Central memory CD4-positive, alpha-beta T cell (primary cell): ENCODE data around the gene MAP6D1.
A peak's percentile ranks its signal among the peaks of the same experiment; 100 is the strongest.
"Not testable (repeated sequence)": the region's sequence is repeated elsewhere in the genome, so short reads cannot be mapped to it uniquely, and the experiment has no call there.

Experiments used
- DNase-seq: peaks from one replicate; pipeline ENCODE4 v3.0.0; 2022

The MAP6D1 gene

DNA sequence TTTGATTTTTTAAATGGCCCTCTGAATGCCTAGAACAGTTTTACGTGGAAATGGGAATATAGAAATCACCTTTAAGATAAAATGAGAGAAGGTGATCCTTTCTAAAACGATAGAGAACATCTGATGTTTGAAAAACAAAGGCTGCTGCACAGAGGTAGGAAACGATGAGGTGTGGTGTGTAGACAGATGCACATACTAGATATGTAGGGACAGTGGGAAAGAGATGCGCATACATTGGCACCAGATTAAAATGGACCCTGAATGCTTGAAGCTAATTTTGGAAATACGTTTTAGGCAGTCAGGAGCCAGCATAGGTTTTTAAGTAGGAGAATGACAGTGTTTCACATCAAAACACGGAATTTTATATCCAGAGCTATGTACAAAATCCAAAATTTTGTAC is 29.0 kb downstream of the MAP6D1 start:
- no peak for DNase-seq

DNA sequence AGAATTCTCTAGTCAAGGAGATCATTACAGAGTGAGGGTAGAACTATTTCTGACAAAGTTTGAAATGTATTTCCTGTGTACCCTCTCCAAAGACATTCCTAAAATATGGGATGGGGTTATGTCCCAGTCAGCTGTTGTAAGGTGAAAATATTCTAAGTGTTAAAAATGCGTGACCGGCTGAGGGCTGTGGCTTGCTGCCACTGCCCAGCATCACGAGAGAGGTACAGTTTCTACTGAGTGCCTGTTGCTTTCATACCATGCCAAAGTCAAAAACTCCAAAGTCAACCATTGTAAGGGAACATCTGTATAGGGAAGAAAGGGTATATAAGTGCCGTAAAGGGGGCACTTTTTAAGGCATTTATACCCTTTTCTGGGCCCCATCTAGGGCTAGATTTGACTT is 30.9 kb downstream of the MAP6D1 start:
- DNase-seq: no peak

DNA sequence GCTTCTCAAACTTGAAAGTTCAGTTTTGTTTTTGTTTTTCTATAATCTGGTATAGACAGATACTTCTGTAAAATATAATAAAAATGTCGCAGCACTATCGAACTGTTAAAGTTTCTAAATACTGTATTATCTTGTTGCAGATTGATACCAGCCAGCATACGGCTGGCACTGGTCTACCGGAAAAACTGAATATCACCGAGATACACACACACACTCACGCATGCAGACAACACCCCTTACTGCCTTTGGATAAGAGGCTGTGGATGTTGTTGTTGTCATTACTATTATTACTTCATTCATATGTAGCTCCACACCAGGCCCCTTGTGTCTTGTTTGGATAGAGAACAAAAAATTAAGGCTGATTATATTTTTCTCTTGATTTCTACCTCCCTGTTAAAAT is 32.4 kb downstream of the MAP6D1 start:
- DNase-seq: no peak

DNA sequence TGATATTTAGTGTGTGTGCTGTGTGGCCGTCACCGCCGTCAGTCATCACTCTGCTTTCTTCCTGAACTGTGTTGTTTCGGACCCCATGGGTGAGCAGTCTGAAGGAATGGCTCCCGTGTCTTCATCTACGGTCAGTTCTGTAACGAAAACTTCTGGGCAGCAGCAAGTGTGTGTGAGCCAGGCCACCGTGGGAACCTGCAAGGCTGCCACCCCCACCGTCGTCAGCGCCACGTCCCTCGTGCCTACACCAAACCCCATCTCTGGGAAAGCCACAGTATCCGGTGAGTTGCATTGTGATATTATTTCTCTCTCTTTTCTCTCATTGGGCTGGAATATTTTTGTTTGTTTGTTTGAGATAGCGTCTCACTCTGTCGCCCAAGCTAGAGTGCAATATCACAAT is 34.7 kb downstream of the MAP6D1 start:
- no peak for DNase-seq

DNA sequence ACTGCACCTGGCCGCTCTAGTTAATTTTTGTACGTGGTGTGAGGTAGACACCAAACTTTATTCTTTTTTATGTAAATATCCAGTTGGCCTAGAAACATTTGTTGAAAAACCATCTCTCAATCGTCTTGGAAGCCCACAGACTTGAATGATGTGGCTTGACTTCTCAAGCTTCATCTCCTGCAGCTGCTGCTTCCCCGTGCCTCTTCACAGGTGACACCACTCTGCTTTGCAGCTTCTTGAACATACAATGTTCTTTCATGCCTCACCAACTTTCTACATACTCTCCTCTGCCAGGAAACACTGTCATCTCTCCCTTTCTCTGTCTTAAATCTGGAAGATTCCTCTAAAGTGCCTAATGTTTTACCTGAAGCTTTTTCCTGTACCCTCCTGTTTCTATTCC is 35.6 kb downstream of the MAP6D1 start:
- no peak for DNase-seq

DNA sequence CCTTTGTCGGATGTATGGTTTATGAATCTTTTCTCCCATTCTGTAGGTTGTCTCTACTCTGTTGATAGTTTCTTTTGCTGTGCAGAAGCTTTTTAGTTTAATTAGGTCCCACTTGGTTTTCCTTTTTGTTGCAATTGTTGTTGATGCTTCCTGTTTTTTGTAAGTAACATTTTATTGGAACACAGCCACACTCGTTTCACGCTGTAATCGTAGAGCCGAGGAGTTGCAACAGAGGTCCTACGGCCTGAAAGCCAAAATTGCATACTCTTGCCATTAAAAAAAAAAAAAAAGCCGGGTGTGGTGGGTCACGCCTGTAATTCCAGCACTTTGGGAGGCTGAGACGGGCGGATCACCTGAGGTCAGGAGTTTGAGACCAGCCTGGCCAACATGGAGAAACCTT is 40.9 kb downstream of the MAP6D1 start:
- not testable (repeated sequence) for DNase-seq

DNA sequence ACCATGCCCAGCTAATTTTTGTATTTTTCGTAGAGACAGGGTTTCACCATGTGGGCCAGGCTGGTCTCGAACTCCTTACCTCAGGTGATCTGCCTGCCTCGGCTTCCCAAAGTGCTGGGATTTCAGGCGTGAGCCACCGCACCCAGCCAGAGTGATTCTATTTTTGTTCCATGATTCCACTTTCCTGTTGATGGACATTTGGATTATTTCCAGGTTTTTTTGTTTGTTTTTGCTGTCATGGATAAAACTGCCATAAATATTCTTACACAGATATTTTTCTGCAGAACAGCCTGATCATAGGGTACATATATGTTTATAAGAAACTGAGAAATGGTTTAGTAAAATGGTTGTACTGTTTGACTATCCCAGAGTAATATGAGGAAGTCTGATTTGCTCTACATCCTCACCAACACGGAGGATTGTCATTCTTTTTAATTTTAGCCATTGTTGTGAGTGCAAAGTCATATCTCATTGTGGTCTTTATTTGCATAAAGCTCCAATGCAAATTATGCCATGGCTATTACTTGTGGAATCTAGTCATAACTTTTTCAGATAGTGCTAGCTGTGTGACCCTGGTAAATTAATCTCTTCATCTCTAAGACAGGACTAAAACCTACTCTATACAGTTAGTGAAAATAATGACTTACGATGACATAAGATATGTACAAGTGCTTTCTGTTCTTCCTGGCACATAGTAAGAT is 42.7 kb downstream of the MAP6D1 start:
- DNase-seq: no peak

DNA sequence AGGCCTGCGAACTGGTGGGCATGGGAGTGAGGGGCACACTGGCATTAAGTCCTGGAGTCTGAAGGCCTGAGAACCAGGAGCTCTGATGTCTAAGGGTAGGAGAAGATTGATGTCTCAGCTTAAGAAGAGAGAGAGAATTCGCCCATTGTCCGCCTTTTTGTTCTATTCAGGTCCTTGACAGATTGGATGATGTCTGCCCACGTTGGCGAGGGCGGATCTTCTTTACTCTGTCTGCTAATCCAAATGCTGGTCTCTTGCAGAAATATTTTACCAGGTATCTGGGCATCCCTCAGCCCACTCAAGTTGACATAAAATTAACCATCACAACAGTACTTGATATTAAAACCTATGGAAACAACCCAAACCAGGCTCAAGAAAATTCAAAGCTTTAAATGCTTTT is 44.1 kb downstream of the MAP6D1 start:
- DNase-seq: no peak

DNA sequence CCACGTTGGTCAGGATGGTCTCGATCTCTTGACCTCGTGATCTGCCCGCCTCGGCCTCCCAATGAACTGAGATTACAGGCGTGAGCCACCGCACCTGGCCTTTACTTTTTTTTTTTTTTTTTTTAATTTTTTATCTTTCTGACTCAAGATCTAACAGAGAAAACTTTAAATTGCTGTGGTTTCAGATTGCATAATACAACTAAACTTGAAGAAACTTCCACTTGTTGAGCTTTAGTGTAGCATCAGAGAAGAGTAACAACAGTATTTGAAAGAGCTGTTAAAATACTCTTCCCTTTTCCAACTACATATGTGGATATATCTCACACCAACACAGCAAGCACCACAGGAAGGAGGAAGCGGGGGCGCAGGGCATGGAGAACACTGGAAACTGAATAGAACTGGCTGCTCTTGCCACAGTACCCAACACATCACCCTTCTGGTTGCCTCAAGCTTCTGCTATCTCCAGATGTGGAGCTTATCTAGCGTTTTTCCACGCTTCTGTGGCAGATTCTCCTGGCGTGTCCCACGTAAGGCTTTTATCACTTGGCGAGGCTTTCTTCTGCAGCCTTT is 45.4 kb downstream of the MAP6D1 start:
- no peak for DNase-seq

DNA sequence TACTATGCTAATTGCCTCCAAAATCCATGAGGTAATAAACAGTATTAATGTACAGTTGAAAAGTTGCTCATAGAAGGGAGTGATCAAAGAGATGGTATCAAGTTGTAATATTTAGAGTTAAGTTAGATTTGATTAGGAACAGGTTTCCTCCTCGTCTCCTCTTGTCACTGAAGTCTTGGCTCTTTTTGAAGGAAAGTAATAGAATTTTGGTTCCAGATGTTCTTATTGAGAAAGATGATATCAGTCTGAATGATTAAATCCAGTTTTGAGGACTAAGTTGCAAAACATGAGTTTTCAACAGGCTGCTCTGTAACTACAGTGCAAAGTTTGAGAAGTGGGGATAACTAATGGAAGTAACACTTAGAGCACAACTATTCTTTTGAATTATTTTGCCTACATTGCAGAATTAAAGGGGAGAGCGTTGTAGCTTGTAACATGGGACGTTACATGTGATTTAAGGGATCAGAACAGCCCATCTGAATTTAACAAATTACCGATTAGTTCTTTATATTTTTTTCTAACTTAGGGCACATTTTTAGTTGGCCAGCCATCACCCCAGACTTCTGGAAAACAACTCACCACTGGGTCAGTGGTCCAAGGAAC is 48.3 kb downstream of the MAP6D1 start:
- DNase-seq: no peak

DNA sequence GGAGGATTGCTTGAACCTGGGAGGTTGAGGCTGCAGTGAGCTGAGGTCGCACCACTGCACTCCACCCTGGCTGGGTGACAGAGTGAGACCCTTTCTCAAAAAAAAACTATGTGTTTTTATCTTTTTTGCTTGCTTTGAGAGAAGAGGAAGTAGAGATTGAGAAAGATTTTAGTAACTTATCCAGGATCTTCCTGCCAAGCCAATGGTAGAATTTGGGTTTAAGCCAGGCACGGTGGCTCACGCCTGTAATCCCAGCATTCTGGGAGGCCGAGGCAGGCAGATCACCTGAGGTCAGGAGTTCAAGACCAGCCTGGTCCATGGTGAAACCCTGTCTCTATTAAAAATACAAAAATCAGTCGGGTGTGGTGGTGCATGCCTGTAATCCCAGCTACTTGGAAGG is 48.9 kb downstream of the MAP6D1 start:
- not testable (repeated sequence) for DNase-seq

DNA sequence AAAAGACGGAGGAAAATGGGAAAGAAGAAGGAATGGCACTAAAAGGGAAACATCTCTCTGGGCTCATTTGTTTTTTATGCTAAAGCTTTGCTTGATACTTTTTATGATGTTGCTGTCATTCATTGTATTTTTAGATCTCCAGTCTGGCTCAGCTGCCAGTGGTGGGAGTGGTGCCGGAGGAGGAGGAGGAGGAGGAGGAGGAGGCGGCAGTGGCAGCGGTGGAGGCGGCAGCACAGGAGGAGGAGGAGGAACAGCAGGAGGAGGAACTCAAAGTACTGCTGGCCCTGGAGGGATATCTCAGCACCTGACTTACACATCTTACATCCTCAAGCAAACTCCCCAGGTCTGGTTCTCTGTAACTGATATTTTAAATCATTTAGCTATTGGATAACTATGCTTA is 49.6 kb downstream of the MAP6D1 start:
- no peak for DNase-seq

DNA sequence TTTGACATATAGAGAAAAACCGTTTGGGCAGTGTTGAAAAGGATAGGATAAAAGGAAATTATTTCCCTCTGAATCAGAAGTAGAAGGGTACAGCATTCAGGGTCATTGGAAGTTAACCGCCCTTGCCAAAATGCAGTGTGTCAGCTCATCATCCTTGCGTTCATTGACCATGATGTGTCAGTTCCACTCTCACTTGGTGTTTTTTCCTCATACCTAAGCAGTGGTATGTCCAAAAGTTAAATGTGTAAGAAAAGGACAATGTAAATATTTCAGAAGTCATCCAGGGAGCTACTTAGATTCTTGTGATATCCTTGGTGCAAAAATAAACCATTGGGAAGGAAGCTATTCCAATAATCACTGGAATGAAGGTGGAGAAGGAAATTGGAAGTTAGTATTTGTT is 50.7 kb downstream of the MAP6D1 start:
- no peak for DNase-seq

DNA sequence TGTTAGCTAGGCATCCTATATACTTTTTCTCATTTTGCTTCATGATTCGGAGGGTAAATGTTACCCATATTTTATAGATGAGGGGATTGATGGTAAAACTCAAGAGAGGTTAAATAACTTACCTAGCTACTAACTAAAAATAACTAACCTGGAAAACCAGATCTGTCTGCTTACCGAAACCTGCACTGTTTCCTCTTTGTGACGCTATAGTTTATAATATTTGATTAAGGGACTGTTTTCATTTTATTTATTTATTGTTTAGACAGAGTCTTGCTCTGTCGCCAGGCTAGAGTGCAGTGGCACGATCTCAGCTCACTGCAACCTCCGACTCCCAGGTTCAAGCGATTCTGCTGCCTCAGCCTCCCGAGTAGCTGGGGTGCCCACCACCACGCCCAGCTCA is 55.9 kb downstream of the MAP6D1 start:
- DNase-seq: no peak

DNA sequence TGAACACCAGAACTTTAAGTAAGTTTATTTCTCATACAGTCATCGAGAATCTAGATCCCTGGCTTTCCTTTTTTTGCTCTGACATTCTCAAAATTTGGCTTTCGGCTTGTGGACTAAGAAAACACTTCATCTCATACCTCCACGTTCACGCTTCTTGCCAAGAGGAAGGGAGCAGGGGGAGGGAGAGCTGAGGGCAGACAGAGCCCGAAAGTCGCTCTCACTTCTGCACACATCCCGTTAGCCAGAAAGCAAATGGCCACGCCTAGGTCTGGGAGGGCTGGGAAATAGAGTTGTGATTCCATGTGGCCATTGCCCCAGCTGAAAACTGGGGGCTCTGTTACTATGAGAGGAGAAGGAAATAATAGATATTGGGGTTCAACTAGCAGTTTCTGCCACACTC is 57.3 kb downstream of the MAP6D1 start:
- DNase-seq: no peak

DNA sequence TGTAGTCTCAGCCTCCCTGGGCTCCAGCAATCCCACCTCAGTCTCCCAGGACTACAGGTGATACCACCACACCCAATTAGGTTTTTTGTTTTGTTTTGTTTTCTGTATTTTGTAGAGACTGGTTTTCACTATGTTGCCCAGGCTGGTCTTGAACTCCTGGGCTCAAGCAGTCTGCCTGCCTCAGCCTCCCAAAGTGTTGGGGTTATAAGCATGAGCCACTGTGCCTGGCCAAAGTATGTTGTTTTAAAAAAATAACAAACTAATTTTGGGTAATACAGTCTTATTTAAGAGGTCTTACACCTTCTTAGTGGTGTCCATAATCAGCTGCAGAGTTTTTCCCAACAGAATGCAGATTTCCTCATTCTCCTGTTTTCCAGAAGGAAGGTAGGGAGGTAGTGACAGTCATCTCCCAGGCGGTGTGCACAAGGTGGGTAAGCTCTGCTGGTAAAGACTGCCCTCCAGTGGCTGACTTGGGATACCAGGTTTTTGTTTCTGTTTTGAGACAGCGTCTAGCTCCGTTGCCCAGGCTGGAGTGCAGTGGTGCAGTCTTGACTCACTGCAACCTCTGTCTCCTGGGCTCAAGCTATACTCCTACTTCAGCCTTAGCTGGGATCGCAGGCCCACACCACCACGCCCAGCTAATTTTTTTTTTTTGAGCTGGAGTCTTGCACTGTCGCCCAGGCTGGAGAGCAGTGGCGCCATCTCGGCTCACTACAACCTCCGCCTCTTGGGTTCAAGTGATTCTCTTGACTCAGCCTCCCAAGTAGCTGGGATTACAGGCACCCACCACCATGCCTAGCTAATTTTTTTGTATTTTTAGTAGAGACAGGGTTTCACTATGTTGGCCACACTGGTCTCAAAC is 58.4 kb downstream of the MAP6D1 start:
- DNase-seq: peak; percentile 59

DNA sequence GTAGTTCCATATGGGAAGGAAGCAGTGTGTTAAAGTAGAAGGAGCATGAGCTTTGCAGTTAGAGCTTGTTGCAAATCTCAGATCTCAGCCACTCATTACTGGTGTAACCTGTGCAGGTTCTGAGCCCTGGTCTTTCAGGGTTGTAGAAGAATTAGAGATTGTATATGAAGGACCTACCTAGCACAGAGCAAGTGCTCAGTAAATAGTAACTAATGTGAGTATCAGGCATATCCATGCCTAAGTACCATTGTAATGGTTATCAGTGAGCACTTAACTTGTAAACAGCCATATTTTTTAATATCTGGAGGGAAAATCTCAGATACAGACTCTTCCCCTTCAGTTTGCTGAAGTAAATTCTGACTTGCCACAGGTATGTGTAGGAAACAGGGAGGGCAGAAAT is 59.3 kb downstream of the MAP6D1 start:
- no peak for DNase-seq
